B cell (primary cell): ENCODE measurements around the gene PTPRG. TPM values are rescaled to one million over a fixed set of nuclear protein-coding genes. Genes with fewer than 3 reads are reported as not detected.
A peak's percentile ranks its signal among the peaks of the same experiment; 100 is the strongest.

Experiments used
- ATAC-seq: fragments of 200-7000 bp; cut with Tn5 transposase; one replicate; pipeline ENCODE4 v1.10.0; 2021; ENCODE audit warnings: low read depth, mild to moderate bottlenecking, moderate number of reproducible peaks, moderate library complexity
- CTCF ChIA-PET: fragments of 350-600 bp; sonication (Branson Sonifier 250); formaldehyde crosslinking; loops from one replicate; lab custom pipeline; 2021; ENCODE audit warnings: antibody characterized with exemption, inconsistent platforms; lab: Charles Lee
- POLR2A ChIA-PET: fragments of 350-600 bp; sonication (Branson Sonifier 250); formaldehyde crosslinking; loops from one replicate; lab custom pipeline; 2021; ENCODE audit warnings: antibody characterized with exemption; lab: Charles Lee
- DNase-seq: peaks from one replicate; pipeline ENCODE4 v3.0.0; 2013
- H2AFZ ChIP-seq: 2 replicates; pipeline ENCODE4 v1.6.1; 2012; ENCODE audit warnings: mild to moderate bottlenecking, low read depth, low read length; ENCODE audit not compliant: insufficient read depth, poor library complexity, severe bottlenecking
- H3K27ac ChIP-seq, 2 donors: 1 replicate in 1 of 2; 2 replicates in 1 of 2; pipeline ENCODE4 v1.5.1; 2012 to 2013; ENCODE audit warnings: low read length in 2 of 2, mild to moderate bottlenecking in 2 of 2, moderate library complexity in 1 of 2
- H3K27me3 ChIP-seq, 4 experiments: fragments of 200-600 bp in 1 of 4; sonication (generic) in 1 of 4; replicated peaks in 1 of 4; 1 replicate in 2 of 4; 2 replicates in 2 of 4; pipeline versions ENCODE4 v1.6.1 to v1.7.0; 2013 to 2016; ENCODE audit warnings: low read length in 3 of 4, mild to moderate bottlenecking in 2 of 4, mixed read lengths in 1 of 4, moderate library complexity in 1 of 4; ENCODE audit not compliant: insufficient read depth in 4 of 4, control insufficient read depth in 3 of 4; ENCODE audit errors: control extremely low read depth in 1 of 4
- H3K36me3 ChIP-seq, 2 experiments: replicated peaks in 1 of 2; 1 replicate in 1 of 2; 2 replicates in 1 of 2; pipeline versions ENCODE4 v1.6.1 to v1.7.1; 2013; ENCODE audit warnings: low read length in 1 of 2; ENCODE audit not compliant: insufficient read depth in 2 of 2, control insufficient read depth in 1 of 2; ENCODE audit errors: control extremely low read depth in 1 of 2, extremely low read depth in 1 of 2
- H3K4me1 ChIP-seq, 2 donors: fragments of 200-600 bp in 1 of 2; sonication (generic) in 1 of 2; 1 replicate in 1 of 2; 2 replicates in 1 of 2; pipeline versions ENCODE4 v1.5.1 to v1.6.1; 2013 to 2017; ENCODE audit warnings: low read length in 2 of 2; ENCODE audit not compliant: control insufficient read depth in 2 of 2, insufficient read depth in 2 of 2
- H3K4me2 ChIP-seq: replicated peaks from 2 replicates; pipeline ENCODE3; 2012; ENCODE audit warnings: mild to moderate bottlenecking, low read depth, low read length; ENCODE audit not compliant: poor library complexity, severe bottlenecking
- H3K4me3 ChIP-seq, 5 experiments: fragments of 200-600 bp in 1 of 5; sonication (generic) in 1 of 5; 1 replicate in 3 of 5; 2 replicates in 2 of 5; pipeline versions ENCODE4 v1.5.1 to v1.7.0; 2011 to 2016; ENCODE audit warnings: low read length in 4 of 5, mild to moderate bottlenecking in 4 of 5, low read depth in 2 of 5, control low read depth in 1 of 5, moderate library complexity in 1 of 5; ENCODE audit not compliant: insufficient read depth in 1 of 5; ENCODE audit errors: control extremely low read depth in 1 of 5, extremely low read depth in 1 of 5
- H3K79me2 ChIP-seq: fragments of 200-600 bp; sonication (generic); one replicate; pipeline ENCODE4 v1.6.0; 2016; ENCODE audit warnings: low read length; ENCODE audit not compliant: control insufficient read depth, insufficient read depth
- H3K9ac ChIP-seq: fragments of 200-600 bp; sonication (generic); 2 replicates; pipeline ENCODE4 v1.6.1; 2017; ENCODE audit warnings: mild to moderate bottlenecking, low read length, moderate library complexity
- H3K9me3 ChIP-seq, 3 donors: one replicate each; pipeline versions ENCODE4 v1.6.1 to v1.7.1; 2013; ENCODE audit warnings: low read length in 2 of 3; ENCODE audit not compliant: control insufficient read depth in 2 of 3, insufficient read depth in 1 of 3; ENCODE audit errors: control extremely low read depth in 1 of 3
- H4K20me1 ChIP-seq: 2 replicates; pipeline ENCODE4 v1.6.0; 2012; ENCODE audit warnings: mild to moderate bottlenecking, low read length; ENCODE audit not compliant: insufficient read depth, control insufficient read depth, poor library complexity, severe bottlenecking
- H3K27ac Mint-ChIP-seq: one replicate; pipeline ENCODE4 v1.8.0; 2021; ENCODE audit warnings: mixed read lengths
- H3K27me3 Mint-ChIP-seq: one replicate; pipeline ENCODE4 v1.8.0; 2021; ENCODE audit warnings: mixed read lengths
- H3K4me1 Mint-ChIP-seq: one replicate; pipeline ENCODE4 v1.8.0; 2021; ENCODE audit warnings: mixed read lengths
- H3K4me3 Mint-ChIP-seq: one replicate; pipeline ENCODE4 v1.8.0; 2021; ENCODE audit warnings: mixed read lengths
- H3K9me3 Mint-ChIP-seq: one replicate; pipeline ENCODE4 v1.8.0; 2022; ENCODE audit warnings: mixed read lengths; ENCODE audit not compliant: insufficient read depth
- EZH2 ChIP-seq: IDR thresholded peaks from 2 replicates; pipeline ENCODE4 v1.6.1; 2012; ENCODE audit warnings: borderline replicate concordance, low read depth, mild to moderate bottlenecking, moderate library complexity, low read length; ENCODE audit not compliant: insufficient read depth, poor library complexity, severe bottlenecking
- WGBS: methylation state at CpG from one replicate; pipeline ENCODE4 v1.1.5; 2013; ENCODE audit warnings: missing lambda C conversion rate; ENCODE audit not compliant: insufficient coverage; 5-methylcytosine and 5-hydroxymethylcytosine counted together
- intact Hi-C: fragments of 100-400 bp; cut with micrococcal nuclease; formaldehyde crosslinking; loops from one replicate; pipeline ENCODE4 v1.10.0; 2022
- polyA plus RNA-seq: library from polyadenylated mRNA; depleted of rRNA; stranded (reverse); fragments of >200 nt; gene quantifications from 2 replicates; pipeline ENCODE4 v1.2.3, GENCODE V29; 2012
- total RNA-seq, 2 donors: library from RNA; stranded (reverse); fragments of 120-200 nt in 1 of 2; gene quantifications; 1 replicate in 1 of 2; 2 replicates in 1 of 2; pipeline versions ENCODE4 v1.2.3 to v1.2.4, GENCODE V29; 2013 to 2022
- TF ChIP-seq, protein P1 (sequence below): fragments of 200-600 bp; IDR thresholded peaks from one replicate; pipeline ENCODE4 v1.8.0; 2022; ENCODE audit warnings: antibody characterized with exemption, mild to moderate bottlenecking

The PTPRG gene
- total and polyA plus RNA-seq, 2 donors (not counting 1 experiment from before 2014, with no cell fraction given) = 0.12 to 1.3 TPM

DNA sequence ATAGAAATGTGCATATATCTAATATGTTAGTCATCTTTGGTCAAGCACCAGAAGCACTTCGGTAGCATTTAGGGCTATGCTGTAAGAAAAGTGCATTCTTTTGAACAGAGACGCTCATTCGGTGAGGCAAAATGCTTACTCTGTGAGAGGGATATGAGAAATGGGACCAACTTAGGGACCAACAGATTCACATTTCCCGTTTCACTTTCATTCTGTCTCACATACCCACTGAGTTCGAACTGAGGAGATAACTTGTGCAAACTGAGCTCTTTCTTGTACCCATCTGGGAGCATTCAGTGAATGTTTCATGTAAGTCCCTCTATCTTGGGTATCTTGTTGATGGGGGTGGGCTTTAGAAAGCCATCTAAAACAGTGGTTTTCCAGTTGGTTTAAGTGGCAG is 676.6 kb downstream of the PTPRG start:
- DNase-seq = no peak
- no peak for TF ChIP-seq EZH2
- TF ChIP-seq, protein P1, sequence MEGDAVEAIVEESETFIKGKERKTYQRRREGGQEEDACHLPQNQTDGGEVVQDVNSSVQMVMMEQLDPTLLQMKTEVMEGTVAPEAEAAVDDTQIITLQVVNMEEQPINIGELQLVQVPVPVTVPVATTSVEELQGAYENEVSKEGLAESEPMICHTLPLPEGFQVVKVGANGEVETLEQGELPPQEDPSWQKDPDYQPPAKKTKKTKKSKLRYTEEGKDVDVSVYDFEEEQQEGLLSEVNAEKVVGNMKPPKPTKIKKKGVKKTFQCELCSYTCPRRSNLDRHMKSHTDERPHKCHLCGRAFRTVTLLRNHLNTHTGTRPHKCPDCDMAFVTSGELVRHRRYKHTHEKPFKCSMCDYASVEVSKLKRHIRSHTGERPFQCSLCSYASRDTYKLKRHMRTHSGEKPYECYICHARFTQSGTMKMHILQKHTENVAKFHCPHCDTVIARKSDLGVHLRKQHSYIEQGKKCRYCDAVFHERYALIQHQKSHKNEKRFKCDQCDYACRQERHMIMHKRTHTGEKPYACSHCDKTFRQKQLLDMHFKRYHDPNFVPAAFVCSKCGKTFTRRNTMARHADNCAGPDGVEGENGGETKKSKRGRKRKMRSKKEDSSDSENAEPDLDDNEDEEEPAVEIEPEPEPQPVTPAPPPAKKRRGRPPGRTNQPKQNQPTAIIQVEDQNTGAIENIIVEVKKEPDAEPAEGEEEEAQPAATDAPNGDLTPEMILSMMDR = no peak
- ChIA-PET CTCF (no interaction called here), POLR2A (no interaction called here)
- Histone ChIP-seq H3K4me3 (peak overlapping the region in 1 of 5 experiments; percentile 9), H2AFZ (no peak overlapping the region), H3K9ac (no peak overlapping the region), H3K79me2 (no peaks in the 10 kb centered on the region), H3K9me3 (no peaks in the 10 kb centered on the region), H3K27ac (no peak overlapping the region), H3K4me2 (no peak overlapping the region), H4K20me1 (no peaks in the 10 kb centered on the region), H3K27me3 (no peaks in the 10 kb centered on the region), H3K4me1 (no peaks in the 10 kb centered on the region), H3K36me3 (no peaks in the 10 kb centered on the region)
- no peaks in the 10 kb centered on the region for H3K9me3 Mint-ChIP-seq
- intact Hi-C loops = no loop called here
- peaks cover 8% of the 10 kb centered on the region for H3K4me1 Mint-ChIP-seq
- no peaks in the 10 kb centered on the region for H3K27me3 Mint-ChIP-seq
- peak overlapping the region; percentile 40 for H3K4me3 Mint-ChIP-seq
- H3K27ac Mint-ChIP-seq = no peak overlapping the region
- no CpG with 5 or more reads among the region's 5 CpGs for WGBS
- no peak for ATAC-seq

DNA sequence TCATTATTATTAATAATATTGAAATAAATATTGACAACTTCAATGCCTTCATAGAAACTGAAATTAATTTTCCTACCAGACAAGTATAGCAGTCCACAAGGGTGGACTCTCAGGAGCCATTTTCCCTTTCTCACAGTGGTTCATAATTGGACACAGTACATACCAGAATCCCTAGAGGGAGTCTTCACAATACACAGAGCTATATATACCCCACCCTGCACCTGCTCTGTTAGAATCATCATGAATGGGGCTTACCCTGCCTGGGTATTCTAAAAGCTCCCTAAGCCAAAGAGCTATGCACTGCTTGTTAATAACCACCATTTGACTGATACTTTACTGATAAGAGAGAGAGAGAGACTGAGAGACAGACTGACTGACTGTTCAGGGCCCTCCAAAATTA is 677.1 kb downstream of the PTPRG start:
- Histone ChIP-seq H3K27me3 (no peaks in the 10 kb centered on the region), H3K36me3 (no peaks in the 10 kb centered on the region), H3K79me2 (no peaks in the 10 kb centered on the region), H3K4me2 (no peak overlapping the region), H2AFZ (no peak overlapping the region), H4K20me1 (no peaks in the 10 kb centered on the region), H3K9ac (no peak overlapping the region), H3K9me3 (no peaks in the 10 kb centered on the region), H3K4me3 (no peak overlapping the region), H3K4me1 (no peaks in the 10 kb centered on the region), H3K27ac (no peak overlapping the region)
- Mint-ChIP-seq H3K27ac (no peak overlapping the region), H3K4me3 (no peak overlapping the region), H3K9me3 (no peaks in the 10 kb centered on the region), H3K27me3 (no peaks in the 10 kb centered on the region), H3K4me1 (peaks cover 8% of the 10 kb centered on the region)
- intact Hi-C loops = no loop called here
- TF ChIP-seq, protein P1 = no peak
- TF ChIP-seq EZH2 = no peak
- POLR2A ChIA-PET = no interaction called here
- DNase-seq (no peak), ATAC-seq (no peak)
- CTCF ChIA-PET = no interaction called here
